Breast epithelium (tissue), 4 donors: ENCODE data around the gene LYRM2. TPM values are rescaled to one million over a fixed set of nuclear protein-coding genes. Genes with fewer than 3 reads are reported as not detected.

ENCODE experiments used
- DNase-seq, 2 donors: peaks; one replicate each; pipeline ENCODE4 v3.0.0-alpha.2; 2019; ENCODE audit warnings: low spot score in 2 of 2
- H3K27ac ChIP-seq, 2 donors: fragments of 200-600 bp; sonication (generic) in 1 of 2; one replicate each; pipeline ENCODE4 v1.5.1; 2016 to 2019; ENCODE audit warnings: mild to moderate bottlenecking in 1 of 2
- H3K27me3 ChIP-seq, 2 donors: fragments of 200-600 bp; sonication (generic) in 1 of 2; one replicate each; pipeline versions ENCODE4 v1.5.1 to v1.6.0; 2017 to 2019; ENCODE audit warnings: control low read depth in 1 of 2, mild to moderate bottlenecking in 1 of 2
- H3K36me3 ChIP-seq: fragments of 200-600 bp; one replicate; pipeline ENCODE4 v1.5.1; 2019
- H3K4me1 ChIP-seq, 2 donors: fragments of 200-600 bp; sonication (generic); one replicate each; pipeline ENCODE4 v1.5.1; 2016 to 2019; ENCODE audit warnings: control low read depth in 1 of 2
- H3K4me3 ChIP-seq, 3 donors: fragments of 200-600 bp; sonication (generic); 1 replicate in 2 of 3; 2 replicates in 1 of 3; pipeline ENCODE4 v1.5.1; 2016 to 2019; ENCODE audit warnings: mild to moderate bottlenecking in 3 of 3, moderate library complexity in 2 of 3
- H3K9me3 ChIP-seq, 2 donors: fragments of 200-600 bp; sonication (generic) in 1 of 2; one replicate each; pipeline ENCODE4 v1.5.1; 2016 to 2019; ENCODE audit warnings: control low read depth in 1 of 2
- POLR2A ChIP-seq: fragments of 450-650 bp; IDR thresholded peaks from one replicate; pipeline ENCODE4 v1.6.1; 2016; ENCODE audit warnings: antibody characterized with exemption, mild to moderate bottlenecking, moderate library complexity
- POLR2AphosphoS5 ChIP-seq, 3 donors: sonication (generic); formaldehyde crosslinking; IDR thresholded peaks; one replicate each; pipeline ENCODE4 v1.6.1; 2017; ENCODE audit warnings: antibody characterized with exemption in 3 of 3
- intact Hi-C: fragments of 100-400 bp; cut with DNase I; formaldehyde crosslinking; loops from one replicate; pipeline ENCODE4 v1.15.1; 2023; ENCODE audit warnings: low total_unique reads
- total RNA-seq, 3 donors: library from RNA; depleted of rRNA; stranded (reverse); fragments of >200 nt; gene quantifications; one replicate each; pipeline ENCODE4 v1.1.0, GENCODE V29; 2016
- TF ChIP-seq, protein P1 (sequence below), 3 donors: fragments of 450-650 bp; IDR thresholded peaks; one replicate each; pipeline ENCODE4 v1.5.1; 2016 to 2017; ENCODE audit warnings: antibody characterized with exemption in 3 of 3, mild to moderate bottlenecking in 3 of 3, moderate library complexity in 3 of 3

Gene LYRM2
- total RNA-seq, 3 donors from 2014 or later, result 20.3 to 27.4 (median 23.2) TPM

DNA sequence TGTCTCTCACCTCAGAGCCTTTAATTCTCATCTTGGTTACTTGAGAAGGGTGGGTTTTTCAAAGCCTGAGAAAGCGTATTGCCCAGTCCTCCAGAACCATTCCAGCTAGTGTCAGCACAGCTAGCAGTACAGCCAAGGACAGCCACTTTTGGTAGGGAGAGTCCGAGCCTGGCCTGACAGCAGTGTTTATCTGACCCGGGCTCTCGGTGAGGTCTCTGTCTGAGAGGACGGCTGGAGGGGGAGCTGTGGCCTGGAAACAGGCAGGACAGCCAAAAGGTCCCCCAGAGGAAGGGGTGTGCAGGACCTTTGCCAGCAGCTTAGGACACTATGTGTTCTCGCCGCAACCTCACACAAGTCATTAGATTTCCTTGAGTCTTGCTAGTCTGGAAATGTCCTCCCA is 38.8 kb downstream of the LYRM2 start:
- H3K36me3 ChIP-seq, result no peaks in the 10 kb centered on the region
- intact Hi-C loops, result loop anchor here (10.0 kb wide), 1 partner anchor 165 kb away; the partner anchor contains the start of gene ANKRD6
- no peak for DNase-seq
- no peaks in the 10 kb centered on the region for H3K4me1 ChIP-seq
- TF ChIP-seq POLR2AphosphoS5 (IDR thresholded peaks at IDR 0.05) (no peak), POLR2A (no peak)
- TF ChIP-seq, protein P1, sequence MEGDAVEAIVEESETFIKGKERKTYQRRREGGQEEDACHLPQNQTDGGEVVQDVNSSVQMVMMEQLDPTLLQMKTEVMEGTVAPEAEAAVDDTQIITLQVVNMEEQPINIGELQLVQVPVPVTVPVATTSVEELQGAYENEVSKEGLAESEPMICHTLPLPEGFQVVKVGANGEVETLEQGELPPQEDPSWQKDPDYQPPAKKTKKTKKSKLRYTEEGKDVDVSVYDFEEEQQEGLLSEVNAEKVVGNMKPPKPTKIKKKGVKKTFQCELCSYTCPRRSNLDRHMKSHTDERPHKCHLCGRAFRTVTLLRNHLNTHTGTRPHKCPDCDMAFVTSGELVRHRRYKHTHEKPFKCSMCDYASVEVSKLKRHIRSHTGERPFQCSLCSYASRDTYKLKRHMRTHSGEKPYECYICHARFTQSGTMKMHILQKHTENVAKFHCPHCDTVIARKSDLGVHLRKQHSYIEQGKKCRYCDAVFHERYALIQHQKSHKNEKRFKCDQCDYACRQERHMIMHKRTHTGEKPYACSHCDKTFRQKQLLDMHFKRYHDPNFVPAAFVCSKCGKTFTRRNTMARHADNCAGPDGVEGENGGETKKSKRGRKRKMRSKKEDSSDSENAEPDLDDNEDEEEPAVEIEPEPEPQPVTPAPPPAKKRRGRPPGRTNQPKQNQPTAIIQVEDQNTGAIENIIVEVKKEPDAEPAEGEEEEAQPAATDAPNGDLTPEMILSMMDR (IDR thresholded peaks at IDR 0.05), result no peak
- H3K27me3 ChIP-seq, result no peaks in the 10 kb centered on the region
- no peaks in the 10 kb centered on the region for H3K9me3 ChIP-seq
- no peak overlapping the region for H3K4me3 ChIP-seq
- H3K27ac ChIP-seq, result no peak overlapping the region

DNA sequence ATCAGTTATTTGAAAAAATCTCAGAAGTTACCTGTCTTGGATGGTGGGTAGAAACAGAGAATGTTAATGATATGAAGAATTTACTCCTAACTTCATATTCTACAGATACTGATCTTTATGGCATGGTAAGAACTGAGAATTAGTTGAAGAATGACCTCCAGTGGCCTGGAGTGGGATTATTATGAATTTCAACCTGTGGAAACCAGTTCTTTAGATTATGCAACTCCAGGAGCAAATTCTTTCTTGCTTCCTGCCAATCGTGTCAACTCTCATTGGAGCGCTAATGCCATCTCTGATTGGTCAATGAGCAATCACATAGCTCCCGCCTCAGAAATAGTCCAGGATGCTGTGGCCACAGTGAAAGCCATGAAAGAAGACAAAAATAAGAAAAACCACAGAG is 40.6 kb downstream of the LYRM2 start:
- TF ChIP-seq, protein P1 (IDR thresholded peaks at IDR 0.05), result peak in 2 of 3 donors; percentile 15 to 25
- no peak for TF ChIP-seq POLR2A
- no peaks in the 10 kb centered on the region for H3K9me3 ChIP-seq
- no peaks in the 10 kb centered on the region for H3K27me3 ChIP-seq
- no peak overlapping the region for H3K4me3 ChIP-seq
- intact Hi-C loops, result no loop called here
- no peak for DNase-seq
- no peaks in the 10 kb centered on the region for H3K4me1 ChIP-seq
- H3K36me3 ChIP-seq, result no peaks in the 10 kb centered on the region
- no peak overlapping the region for H3K27ac ChIP-seq

DNA sequence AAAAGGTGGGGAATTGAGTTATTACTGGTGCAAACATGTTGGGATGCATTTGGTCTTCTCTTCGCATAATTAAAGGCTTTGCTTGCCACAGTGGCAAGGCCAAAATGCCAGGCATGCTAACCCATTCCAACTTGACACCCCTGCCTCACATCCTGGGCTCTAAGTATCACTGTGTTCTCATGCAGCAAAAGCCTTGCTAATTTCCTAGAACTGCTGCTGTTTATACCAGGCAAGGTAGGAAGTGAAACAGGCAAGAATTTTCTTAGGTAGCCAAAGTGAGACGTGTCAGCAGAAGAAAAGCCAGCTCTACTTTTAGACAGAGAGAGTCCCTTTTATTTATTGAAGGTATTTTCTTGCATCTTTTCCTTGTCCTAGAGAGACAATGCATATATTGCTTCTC is 41.2 kb downstream of the LYRM2 start:
- no peak for DNase-seq
- TF ChIP-seq, protein P1 (IDR thresholded peaks at IDR 0.05), result no peak
- TF ChIP-seq POLR2A, result no peak
- no peak for TF ChIP-seq POLR2AphosphoS5 (IDR thresholded peaks at IDR 0.05)
- no peaks in the 10 kb centered on the region for H3K4me1 ChIP-seq
- H3K36me3 ChIP-seq, result no peaks in the 10 kb centered on the region
- no peak overlapping the region for H3K4me3 ChIP-seq
- no peaks in the 10 kb centered on the region for H3K27me3 ChIP-seq
- H3K27ac ChIP-seq, result no peak overlapping the region
- intact Hi-C loops, result no loop called here
- H3K9me3 ChIP-seq, result no peaks in the 10 kb centered on the region

DNA sequence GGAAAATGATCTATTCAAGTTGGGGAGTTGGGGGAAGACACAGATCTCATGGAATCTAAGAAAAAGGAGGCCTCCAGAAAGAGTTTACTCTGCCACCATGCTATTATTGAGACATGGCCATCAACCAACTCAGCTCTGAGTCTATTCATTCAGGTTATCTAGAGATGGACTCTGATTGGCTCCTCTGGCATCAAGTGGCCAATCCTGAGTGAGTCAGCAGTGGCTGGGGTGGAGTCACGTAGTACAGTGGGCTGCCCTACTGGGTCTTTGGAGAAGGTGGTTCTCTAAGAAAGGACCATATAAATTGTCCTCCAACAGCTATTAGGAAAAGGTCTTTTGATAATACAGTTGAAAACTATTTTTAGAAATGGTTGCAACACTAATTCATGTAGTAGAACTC is 42.1 kb downstream of the LYRM2 start:
- DNase-seq, result no peak
- Histone ChIP-seq H3K4me1 (no peaks in the 10 kb centered on the region), H3K27me3 (no peaks in the 10 kb centered on the region), H3K9me3 (no peaks in the 10 kb centered on the region), H3K27ac (no peak overlapping the region), H3K36me3 (no peaks in the 10 kb centered on the region), H3K4me3 (no peak overlapping the region)
- intact Hi-C loops, result no loop called here
- no peak for TF ChIP-seq POLR2AphosphoS5 (IDR thresholded peaks at IDR 0.05)
- TF ChIP-seq, protein P1 (IDR thresholded peaks at IDR 0.05), result no peak
- no peak for TF ChIP-seq POLR2A

DNA sequence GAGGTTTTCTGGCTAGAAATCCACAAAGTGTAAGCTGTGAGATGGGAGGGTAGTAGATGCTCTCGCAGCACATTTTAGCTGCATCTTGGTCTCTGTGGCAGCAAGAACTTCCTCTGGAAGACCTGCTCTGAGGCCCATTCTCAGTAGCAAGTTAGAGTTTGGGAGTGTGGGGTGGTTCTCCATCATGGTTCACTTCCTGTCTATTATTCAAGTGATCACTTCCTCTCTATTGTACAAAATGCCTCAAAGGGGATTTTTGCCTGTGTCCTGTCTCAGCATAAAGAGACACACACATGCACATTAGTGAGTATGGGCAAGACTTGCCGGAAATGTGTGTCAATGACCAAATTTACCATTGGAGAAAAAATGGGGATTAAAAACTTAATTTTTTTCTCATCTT is 42.5 kb downstream of the LYRM2 start:
- no peak overlapping the region for H3K27ac ChIP-seq
- H3K4me3 ChIP-seq, result no peak overlapping the region
- no peaks in the 10 kb centered on the region for H3K9me3 ChIP-seq
- intact Hi-C loops, result no loop called here
- no peaks in the 10 kb centered on the region for H3K27me3 ChIP-seq
- H3K4me1 ChIP-seq, result no peaks in the 10 kb centered on the region
- no peak for DNase-seq
- TF ChIP-seq, protein P1 (IDR thresholded peaks at IDR 0.05), result no peak
- no peak for TF ChIP-seq POLR2AphosphoS5 (IDR thresholded peaks at IDR 0.05)
- TF ChIP-seq POLR2A, result no peak
- no peaks in the 10 kb centered on the region for H3K36me3 ChIP-seq
